HEK293T (cell line): Measurements from ENCODE around the gene COA4.
A peak's percentile ranks its signal among the peaks of the same experiment; 100 is the strongest.

Experiments
- CTCF ChIA-PET: fragments of 350-600 bp; formaldehyde crosslinking; extraction: SDS; loops from one replicate; lab custom pipeline; 2021; ENCODE audit warnings: antibody characterized with exemption, inconsistent platforms; lab: Yijun Ruan, JAX
- POLR2A ChIA-PET: fragments of 350-600 bp; formaldehyde crosslinking; extraction: SDS; loops from one replicate; lab custom pipeline; 2020; ENCODE audit warnings: antibody characterized with exemption, inconsistent platforms; lab: Yijun Ruan, JAX
- DNase-seq: peaks from one replicate; pipeline ENCODE4 v3.0.0; 2012; ENCODE audit warnings: mixed read lengths; ENCODE audit errors: extremely low spot score
- ARNT ChIP-seq: fragments of 450-650 bp; IDR thresholded peaks from 2 replicates; pipeline ENCODE4 v1.6.1; 2017; ENCODE audit warnings: mild to moderate bottlenecking
- BHLHE40 ChIP-seq: fragments of 450-650 bp; IDR thresholded peaks from 2 replicates; pipeline ENCODE4 v1.6.1; 2016; ENCODE audit warnings: mild to moderate bottlenecking, moderate library complexity, borderline replicate concordance
- CTBP1 ChIP-seq: fragments of 450-650 bp; IDR thresholded peaks from 2 replicates; pipeline ENCODE4 v1.6.1; 2016; ENCODE audit warnings: borderline replicate concordance
- ELF4 ChIP-seq: fragments of 450-650 bp; IDR thresholded peaks from 2 replicates; pipeline ENCODE4 v1.6.1; 2017; ENCODE audit warnings: antibody characterized with exemption
- FOXA1 ChIP-seq: fragments of 450-650 bp; IDR thresholded peaks from 2 replicates; pipeline ENCODE4 v1.6.1; 2016; ENCODE audit warnings: mild to moderate bottlenecking
- FOXK2 ChIP-seq: fragments of 450-650 bp; IDR thresholded peaks from 2 replicates; pipeline ENCODE4 v1.6.1; 2016; ENCODE audit warnings: mild to moderate bottlenecking
- FOXM1 ChIP-seq: fragments of 450-650 bp; IDR thresholded peaks from 2 replicates; pipeline ENCODE4 v1.6.1; 2017; ENCODE audit warnings: mild to moderate bottlenecking, borderline replicate concordance
- HDGF ChIP-seq: fragments of 450-650 bp; IDR thresholded peaks from 2 replicates; pipeline ENCODE4 v1.6.1; 2017; ENCODE audit warnings: antibody characterized with exemption, borderline replicate concordance
- L3MBTL2 ChIP-seq: fragments of 450-650 bp; conservative IDR thresholded peaks from 2 replicates; pipeline ENCODE4 v1.6.1; 2016; ENCODE audit warnings: mild to moderate bottlenecking
- LEF1 ChIP-seq: fragments of 450-650 bp; IDR thresholded peaks from 2 replicates; pipeline ENCODE4 v1.6.1; 2017; ENCODE audit warnings: mild to moderate bottlenecking, borderline replicate concordance
- NFRKB ChIP-seq: fragments of 450-650 bp; IDR thresholded peaks from 2 replicates; pipeline ENCODE4 v1.6.1; 2016; ENCODE audit warnings: mild to moderate bottlenecking, moderate library complexity
- SP1 ChIP-seq: fragments of 450-650 bp; IDR thresholded peaks from 2 replicates; pipeline ENCODE4 v1.6.1; 2017
- SUZ12 ChIP-seq: fragments of 450-650 bp; IDR thresholded peaks from 2 replicates; pipeline ENCODE4 v1.6.1; 2016; ENCODE audit warnings: mild to moderate bottlenecking
- TARDBP ChIP-seq: fragments of 450-650 bp; IDR thresholded peaks from 2 replicates; pipeline ENCODE4 v1.6.1; 2016
- ZNF384 ChIP-seq: fragments of 450-650 bp; IDR thresholded peaks from 2 replicates; pipeline ENCODE4 v1.6.1; 2016
- TF ChIP-seq, protein P1 (sequence below): fragments of 450-650 bp; IDR thresholded peaks from 2 replicates; pipeline ENCODE4 v1.6.1; 2016

COA4 gene

DNA sequence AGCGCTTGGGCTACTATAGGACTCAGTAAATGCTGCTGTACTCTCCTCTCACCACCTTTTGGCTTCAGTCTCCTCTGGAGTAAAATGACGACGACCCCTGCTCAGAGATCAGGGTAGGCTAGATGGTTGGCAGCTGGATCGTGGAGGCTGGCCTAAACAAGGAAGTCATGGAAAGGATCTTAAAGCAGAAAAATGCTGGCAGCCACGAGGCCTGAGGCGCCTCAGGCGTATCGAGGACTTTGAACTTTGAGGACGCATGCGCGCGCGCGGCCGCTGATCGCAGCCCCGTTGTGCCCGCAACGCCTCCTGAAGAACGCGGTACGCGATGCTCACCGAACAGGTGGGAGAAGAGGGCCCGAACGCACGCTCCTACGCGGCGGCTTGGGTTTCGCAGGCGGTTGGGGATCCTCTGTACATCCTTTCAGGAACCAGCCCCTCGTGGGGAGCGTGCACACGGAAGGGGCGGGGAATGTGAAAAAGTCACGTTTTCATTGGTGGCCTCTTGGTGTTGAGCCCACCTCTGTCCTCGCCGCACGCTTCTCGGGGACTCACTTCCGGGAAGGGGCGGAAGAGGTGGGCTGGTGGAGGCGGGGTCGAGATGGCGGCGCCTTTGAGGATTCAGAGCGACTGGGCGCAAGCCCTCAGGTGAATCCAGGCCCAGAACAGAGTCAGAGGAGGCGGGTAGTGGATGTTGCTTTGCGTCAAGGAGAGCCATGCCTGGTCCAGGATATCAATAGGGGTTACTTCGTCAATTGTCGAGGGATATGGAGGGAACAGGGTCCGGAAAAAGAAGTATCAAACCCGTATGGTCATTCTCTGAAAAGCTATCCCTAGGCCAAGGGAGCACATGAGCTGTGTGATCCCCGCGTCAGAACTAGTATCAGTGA lies at the start of gene COA4, which contains the start of gene PAAF1:
COA4 (minus strand) TSS at position 423 of the 887 bp plus-strand sequence. CDS start 3,468 bp downstream, outside the sequence.
PAAF1 (plus strand) TSS at position 576 of the 887 bp plus-strand sequence; CDS start at position 599, 23 bp downstream.
- POLR2A ChIA-PET, result interaction anchor here (0.8 to 2.6 kb wide), 6 partner anchors 9 to 116 kb away, joined by 3 to 7 read pairs (median 4); partner anchors contain the start of genes MRPL48 and RAB6A
- peak; percentile 95 for DNase-seq
- CTCF ChIA-PET, result no interaction called here
- no peak for TF ChIP-seq TARDBP
- no peak for TF ChIP-seq ZNF384
- TF ChIP-seq SP1, result no peak
- TF ChIP-seq NFRKB, result peak; percentile 45; the same call in 1 of the 2 replicates
- TF ChIP-seq ELF4, result peak; percentile 92
- no peak for TF ChIP-seq LEF1
- TF ChIP-seq FOXM1, result no peak
- no peak for TF ChIP-seq BHLHE40
- no peak for TF ChIP-seq SUZ12
- TF ChIP-seq FOXK2, result no peak
- TF ChIP-seq FOXA1, result no peak
- peak; percentile 92 for TF ChIP-seq L3MBTL2
- TF ChIP-seq, protein P1, sequence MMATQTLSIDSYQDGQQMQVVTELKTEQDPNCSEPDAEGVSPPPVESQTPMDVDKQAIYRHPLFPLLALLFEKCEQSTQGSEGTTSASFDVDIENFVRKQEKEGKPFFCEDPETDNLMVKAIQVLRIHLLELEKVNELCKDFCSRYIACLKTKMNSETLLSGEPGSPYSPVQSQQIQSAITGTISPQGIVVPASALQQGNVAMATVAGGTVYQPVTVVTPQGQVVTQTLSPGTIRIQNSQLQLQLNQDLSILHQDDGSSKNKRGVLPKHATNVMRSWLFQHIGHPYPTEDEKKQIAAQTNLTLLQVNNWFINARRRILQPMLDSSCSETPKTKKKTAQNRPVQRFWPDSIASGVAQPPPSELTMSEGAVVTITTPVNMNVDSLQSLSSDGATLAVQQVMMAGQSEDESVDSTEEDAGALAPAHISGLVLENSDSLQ, result no peak
- TF ChIP-seq CTBP1, result peak; percentile 62; the same call in 1 of the 2 replicates
- TF ChIP-seq ARNT, result peak; percentile 45; the same call in 1 of the 2 replicates
- peak; percentile 89; the same call in 1 of the 2 replicates for TF ChIP-seq HDGF

DNA sequence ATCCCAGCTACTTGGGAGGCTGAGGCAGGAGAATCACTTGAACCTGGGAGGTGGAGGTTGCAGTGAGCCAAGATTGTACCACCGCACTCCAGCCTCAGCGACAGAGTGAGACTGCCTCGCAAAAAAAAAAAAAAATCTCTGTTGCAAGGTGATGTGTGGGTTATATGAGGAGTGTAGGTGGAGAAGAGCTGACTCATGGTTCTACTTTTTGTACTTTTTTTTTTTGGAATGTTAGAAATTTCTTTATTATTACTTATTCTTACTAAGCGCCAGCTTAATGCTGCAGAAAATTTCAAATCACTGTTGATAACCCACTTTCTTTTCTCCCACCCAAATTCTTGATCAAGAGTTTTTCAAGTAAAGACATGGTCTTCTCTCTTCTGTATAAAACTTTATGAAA lies 44.5 kb upstream of the COA4 start:
- ChIA-PET POLR2A (no interaction called here), CTCF (no interaction called here)
- no peak for DNase-seq
- no peak for TF ChIP-seq LEF1
- TF ChIP-seq FOXK2, result no peak
- no peak for TF ChIP-seq SP1
- TF ChIP-seq SUZ12, result no peak
- TF ChIP-seq BHLHE40, result no peak
- TF ChIP-seq ZNF384, result no peak
- no peak for TF ChIP-seq ELF4
- TF ChIP-seq TARDBP, result no peak

DNA sequence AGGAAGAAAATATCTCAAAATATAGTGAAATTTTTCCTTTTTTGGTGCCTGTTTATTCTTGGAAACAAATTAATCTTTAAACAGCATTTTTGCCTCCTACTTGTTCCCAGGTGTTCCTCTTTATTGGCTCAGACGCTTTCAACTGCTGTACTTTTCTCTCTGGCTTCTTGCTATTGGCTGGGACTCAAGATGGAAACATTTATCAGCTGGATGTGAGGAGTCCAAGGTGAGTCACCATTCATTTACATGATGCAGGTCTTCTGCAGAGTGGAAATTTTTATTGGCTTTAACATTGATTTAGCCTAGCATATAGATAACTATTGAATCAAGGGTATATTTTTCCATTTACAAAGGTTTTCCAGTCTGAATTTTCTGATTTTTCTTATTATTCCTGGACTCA lies 39.8 kb upstream of the COA4 start:
- TF ChIP-seq ARNT (no peak), NFRKB (no peak), FOXA1 (no peak), FOXM1 (no peak), HDGF (no peak), SP1 (no peak), ZNF384 (no peak), BHLHE40 (no peak), L3MBTL2 (no peak), TARDBP (no peak)
- TF ChIP-seq, protein P1, result no peak
- DNase-seq, result no peak
- ChIA-PET CTCF (no interaction called here), POLR2A (no interaction called here)

DNA sequence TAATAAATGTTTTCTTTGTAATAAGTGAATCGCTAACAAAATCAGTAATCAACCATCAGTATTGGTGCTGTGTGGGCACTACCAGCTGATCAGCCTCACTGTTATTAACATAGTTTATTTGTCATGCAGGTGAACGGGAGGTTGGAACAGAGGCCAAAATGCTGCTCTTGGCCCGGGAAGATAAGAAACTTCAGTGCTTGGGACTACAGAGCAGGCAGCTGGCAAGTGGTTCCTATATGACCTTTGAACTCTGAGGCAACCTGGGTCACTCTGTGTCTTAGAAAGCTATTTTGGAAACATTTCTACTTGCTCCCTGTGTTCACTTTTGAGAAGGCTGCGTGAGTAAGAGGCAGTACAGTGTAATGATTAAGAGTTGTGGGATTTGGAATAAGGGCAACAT lies 37.6 kb upstream of the COA4 start:
- ChIA-PET POLR2A (no interaction called here), CTCF (no interaction called here)
- no peak for DNase-seq
- TF ChIP-seq BHLHE40 (no peak), LEF1 (no peak), ARNT (no peak), FOXA1 (no peak)

DNA sequence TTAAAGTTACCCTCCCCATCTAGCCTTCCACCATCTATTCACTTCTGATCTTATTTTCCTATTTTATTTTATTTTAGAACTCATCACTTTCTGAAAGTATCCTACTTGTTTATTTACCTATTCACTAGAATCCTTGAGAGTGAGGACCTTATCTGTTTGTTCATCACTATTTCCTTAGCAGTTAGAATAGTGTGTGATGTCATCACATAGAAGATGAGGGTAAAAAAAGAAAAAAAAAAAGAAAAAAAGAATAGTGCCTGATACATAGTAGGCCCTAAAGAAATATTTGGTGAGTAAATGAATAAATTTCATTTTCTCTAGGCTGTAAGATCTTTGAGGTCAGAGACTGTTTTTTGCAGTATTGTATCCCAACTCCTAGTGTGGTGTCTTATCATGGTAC lies 36.8 kb upstream of the COA4 start:
- POLR2A ChIA-PET, result no interaction called here
- no peak for DNase-seq
- no peak for TF ChIP-seq ARNT
- TF ChIP-seq L3MBTL2, result no peak
- TF ChIP-seq FOXA1, result no peak
- no peak for TF ChIP-seq HDGF
- no peak for TF ChIP-seq ZNF384
- TF ChIP-seq LEF1, result no peak
- TF ChIP-seq, protein P1, result no peak
- TF ChIP-seq BHLHE40, result no peak
- TF ChIP-seq SUZ12, result no peak
- no peak for TF ChIP-seq FOXM1
- TF ChIP-seq TARDBP, result no peak
- no peak for TF ChIP-seq FOXK2
- no peak for TF ChIP-seq NFRKB
- TF ChIP-seq SP1, result no peak
- CTCF ChIA-PET, result no interaction called here

DNA sequence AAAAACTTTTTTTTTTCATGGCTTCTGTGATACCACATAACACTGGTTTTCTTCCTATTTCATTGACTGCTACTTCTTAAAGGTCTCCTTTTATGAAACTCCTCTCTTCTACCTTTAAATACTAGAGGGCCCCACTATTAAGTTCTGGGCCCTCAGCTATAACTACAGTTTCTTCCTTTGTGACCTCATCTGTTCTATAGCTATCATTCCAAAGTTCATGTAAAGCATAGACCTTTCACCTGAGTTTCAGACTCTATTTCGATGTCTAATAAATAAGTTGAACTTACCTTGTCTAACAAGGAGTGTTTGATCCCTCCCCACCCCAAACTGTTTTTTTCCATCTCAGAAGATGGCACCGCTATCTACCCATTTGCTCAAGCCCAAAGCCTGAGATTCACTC lies 35.4 kb upstream of the COA4 start:
- DNase-seq, result no peak
- ChIA-PET POLR2A (no interaction called here), CTCF (no interaction called here)
- TF ChIP-seq ZNF384 (no peak), SUZ12 (no peak), BHLHE40 (no peak), HDGF (no peak)
- TF ChIP-seq, protein P1, result no peak
